ACC112 (cell line): Measurements from ENCODE around the gene GNB1.

Experiments
- H2AFZ ChIP-seq: fragments of 200-600 bp; sonication (generic); one replicate; pipeline ENCODE4 v1.6.0; 2017; ENCODE audit warnings: antibody characterized with exemption, low read length; ENCODE audit not compliant: unreplicated experiment
- H3K27ac ChIP-seq: fragments of 200-600 bp; sonication (generic); 2 replicates; pipeline ENCODE4 v1.5.1; 2014; ENCODE audit warnings: low read depth, mild to moderate bottlenecking, antibody characterized with exemption, low read length, moderate library complexity
- H3K27me3 ChIP-seq: fragments of 200-600 bp; sonication (generic); 2 replicates; pipeline ENCODE4 v1.6.1; 2014; ENCODE audit warnings: mild to moderate bottlenecking, antibody characterized with exemption, low read length, moderate library complexity, mixed read lengths; ENCODE audit not compliant: insufficient read depth
- H3K36me3 ChIP-seq: fragments of 200-600 bp; sonication (generic); 2 replicates; pipeline ENCODE4 v1.6.1; 2016; ENCODE audit warnings: mild to moderate bottlenecking, antibody characterized with exemption, low read length, moderate library complexity, mixed read lengths; ENCODE audit not compliant: insufficient read depth
- H3K4me1 ChIP-seq: fragments of 200-600 bp; sonication (generic); one replicate; pipeline ENCODE4 v1.6.1; 2016; ENCODE audit warnings: low read length, mixed read lengths; ENCODE audit not compliant: insufficient read depth, unreplicated experiment, control insufficient read depth
- H3K4me3 ChIP-seq: fragments of 200-600 bp; sonication (generic); 2 replicates; pipeline ENCODE4 v1.5.1; 2014; ENCODE audit warnings: mild to moderate bottlenecking, low read depth, low read length
- H3K79me2 ChIP-seq: fragments of 200-600 bp; sonication (generic); one replicate; pipeline ENCODE4 v1.6.0; 2016; ENCODE audit warnings: low read length; ENCODE audit not compliant: control insufficient read depth, unreplicated experiment, insufficient read depth

GNB1 gene

DNA sequence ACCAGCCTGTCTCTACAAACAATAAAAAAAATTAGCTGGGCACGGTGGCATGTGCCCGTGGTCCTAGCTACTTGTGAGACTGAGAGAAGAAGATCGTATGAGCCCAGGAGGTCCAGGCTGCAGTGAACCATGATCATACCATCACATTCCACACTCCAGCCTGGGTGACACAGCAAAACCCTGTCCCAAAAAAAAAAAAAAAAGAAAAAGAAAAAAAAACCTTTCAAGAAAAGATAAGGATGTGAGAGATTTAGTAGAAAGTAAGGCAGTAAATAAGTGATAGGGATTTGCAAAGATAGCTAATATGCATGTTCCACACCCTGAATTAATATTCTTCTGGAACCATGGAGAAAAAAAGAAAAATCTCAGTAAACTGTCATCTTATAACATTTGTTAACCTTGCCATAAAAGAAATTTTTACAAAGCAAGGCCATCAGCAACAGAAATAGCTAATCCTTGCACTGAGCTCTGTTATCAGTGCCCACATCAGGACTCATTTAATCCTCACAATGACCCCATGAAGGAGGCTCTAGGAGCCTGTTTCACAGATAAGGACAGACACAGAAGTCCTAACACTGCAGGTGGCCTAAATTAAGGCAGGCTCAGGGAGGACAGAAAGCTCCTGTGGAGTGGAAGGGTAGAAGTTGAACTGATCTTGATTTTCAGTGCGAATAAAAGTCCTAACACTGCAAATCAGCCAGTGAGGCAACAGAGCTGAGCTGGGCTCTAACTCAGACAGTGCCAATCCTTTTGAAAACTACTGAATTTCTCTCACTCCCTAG, 7.6 kb downstream of the GNB1 start:
- Histone ChIP-seq H3K36me3 (0 out of 2 replicates have a peak, but pooled peaks cover 5% of the 10 kb centered on the region), H2AFZ (no peak overlapping the region), H3K4me3 (no peak overlapping the region), H3K4me1 (peaks cover 26% of the 10 kb centered on the region), H3K27ac (peak overlapping the region; percentile 42), H3K27me3 (no peaks in the 10 kb centered on the region), H3K79me2 (peaks cover 98% of the 10 kb centered on the region)

DNA sequence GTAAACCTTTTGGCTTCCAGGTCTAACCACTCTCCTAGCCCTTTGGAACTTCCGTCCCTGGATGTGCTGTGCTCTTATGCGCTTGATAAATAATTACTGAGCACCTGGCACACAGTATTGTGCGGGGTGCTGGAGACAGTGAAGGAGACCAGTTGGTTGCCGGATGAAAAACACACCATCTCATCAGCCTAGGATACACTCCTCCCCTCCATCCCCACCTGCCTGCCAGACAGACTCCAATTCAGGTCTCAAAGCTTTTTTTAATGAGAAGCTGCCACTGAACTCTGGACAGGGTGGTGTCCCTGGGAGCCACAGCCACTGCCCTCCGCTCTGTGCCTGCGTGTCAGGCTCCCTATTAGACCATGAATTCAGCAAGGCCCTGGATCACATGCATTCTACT, 9.2 kb downstream of the GNB1 start:
- Histone ChIP-seq H3K36me3 (0 out of 2 replicates have a peak, but pooled peaks cover 5% of the 10 kb centered on the region), H3K79me2 (peaks cover 96% of the 10 kb centered on the region), H2AFZ (no peak overlapping the region), H3K4me1 (peaks cover 18% of the 10 kb centered on the region), H3K4me3 (no peak overlapping the region), H3K27me3 (no peaks in the 10 kb centered on the region), H3K27ac (no peak overlapping the region)

- Histone ChIP-seq H3K79me2 (peaks cover 96% of the 10 kb centered on the region), H3K36me3 (0 out of 2 replicates have a peak, but pooled peaks cover 8% of the 10 kb centered on the region), H3K27me3 (no peaks in the 10 kb centered on the region), H3K4me1 (peaks cover 13% of the 10 kb centered on the region), H3K4me3 (no peak overlapping the region), H3K27ac (no peak overlapping the region), H2AFZ (no peak overlapping the region)
Observed at GRCh38 chr1:1880617-1881312, 10.1 kb downstream of the GNB1 start.

DNA sequence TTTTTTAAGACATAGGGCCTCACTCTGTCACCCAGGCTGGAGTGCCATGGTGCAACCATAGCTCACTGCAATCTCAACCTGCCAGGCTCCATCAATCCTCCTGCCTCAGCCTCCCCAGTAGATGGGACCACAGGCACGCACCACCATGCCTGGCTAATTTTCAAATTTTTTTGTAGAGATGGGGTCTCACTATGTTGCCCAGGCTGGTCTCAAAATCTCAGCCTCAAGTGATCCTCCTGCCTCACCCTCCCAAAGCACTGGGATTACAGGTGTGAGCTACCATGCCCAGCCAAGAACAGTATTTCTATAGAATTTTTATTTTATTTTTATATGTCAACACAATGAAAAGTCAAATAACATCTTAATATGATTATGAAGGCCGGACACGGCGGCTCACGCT, 10.9 kb downstream of the GNB1 start:
- Histone ChIP-seq H3K27ac (no peak overlapping the region), H3K79me2 (peaks cover 96% of the 10 kb centered on the region), H3K4me1 (peaks cover 13% of the 10 kb centered on the region), H3K27me3 (no peaks in the 10 kb centered on the region), H3K36me3 (0 out of 2 replicates have a peak, but pooled peaks cover 10% of the 10 kb centered on the region), H2AFZ (no peak overlapping the region), H3K4me3 (no peak overlapping the region)

DNA sequence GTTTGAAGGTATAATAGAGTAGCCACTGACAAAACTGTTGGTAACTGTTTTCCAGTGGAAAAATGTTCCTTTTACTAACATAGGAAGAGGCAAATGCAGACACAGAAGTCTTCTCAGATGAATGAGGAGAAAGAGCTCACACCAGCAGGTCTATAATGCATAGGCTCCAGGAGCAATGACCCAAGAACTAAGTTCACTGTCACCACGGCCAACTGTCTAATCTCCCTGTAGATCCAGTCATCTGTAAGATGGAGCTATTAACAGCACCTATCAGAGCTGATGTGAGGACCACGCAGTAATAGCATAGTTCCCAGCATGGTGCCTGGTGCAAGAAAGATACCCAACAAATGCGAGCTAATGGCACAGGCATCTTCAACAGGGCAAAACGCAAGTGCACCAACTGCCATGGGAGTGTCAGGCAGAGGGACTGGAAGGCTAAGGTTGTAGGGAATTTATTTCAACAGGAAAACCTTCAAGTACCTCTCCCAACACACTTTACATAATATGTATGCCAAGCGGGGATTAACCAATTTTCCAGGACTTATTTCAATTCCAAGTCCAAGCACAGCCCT, 12.9 kb downstream of the GNB1 start:
- no peak overlapping the region for H3K4me3 ChIP-seq
- H3K27ac ChIP-seq, result no peak overlapping the region
- peaks cover 6% of the 10 kb centered on the region for H3K4me1 ChIP-seq
- H2AFZ ChIP-seq, result no peak overlapping the region
- 0 out of 2 replicates have a peak, but pooled peaks cover 10% of the 10 kb centered on the region for H3K36me3 ChIP-seq
- peaks cover 96% of the 10 kb centered on the region for H3K79me2 ChIP-seq
- no peaks in the 10 kb centered on the region for H3K27me3 ChIP-seq

- 0 out of 2 replicates have a peak, but pooled peaks cover 10% of the 10 kb centered on the region for H3K36me3 ChIP-seq
- peaks cover 6% of the 10 kb centered on the region for H3K4me1 ChIP-seq
- H3K27ac ChIP-seq, result no peak overlapping the region
- no peak overlapping the region for H3K4me3 ChIP-seq
- no peak overlapping the region for H2AFZ ChIP-seq
- H3K27me3 ChIP-seq, result no peaks in the 10 kb centered on the region
- peaks cover 96% of the 10 kb centered on the region for H3K79me2 ChIP-seq
Observed at GRCh38 chr1:1876335-1876930, 14.5 kb downstream of the GNB1 start.

DNA sequence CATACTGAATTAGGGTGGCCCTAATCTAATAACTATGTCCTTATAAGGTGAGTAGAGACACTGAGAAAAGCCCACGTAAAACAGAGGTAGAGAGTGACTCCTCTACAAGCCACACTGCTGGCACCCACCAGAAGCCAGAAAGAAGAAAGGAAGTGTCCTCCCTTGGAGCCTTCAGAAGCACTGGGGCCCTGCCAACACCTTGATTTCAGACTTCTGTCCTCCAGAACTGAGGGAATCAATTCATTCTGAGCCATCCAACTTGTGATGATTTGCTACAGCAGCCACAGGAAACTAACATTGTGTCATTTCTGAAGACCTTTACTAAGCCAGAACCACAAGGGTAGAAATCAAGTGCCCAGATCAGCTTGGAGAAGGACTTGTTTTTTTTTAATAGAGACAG, 15.0 kb downstream of the GNB1 start:
- 0 out of 2 replicates have a peak, but pooled peaks cover 10% of the 10 kb centered on the region for H3K36me3 ChIP-seq
- no peak overlapping the region for H3K27ac ChIP-seq
- no peak overlapping the region for H3K4me3 ChIP-seq

GRCh38 chr1:1874901-1875300, 16.0 kb downstream of the GNB1 start:
- peaks cover 9% of the 10 kb centered on the region for H3K4me1 ChIP-seq
- H3K27me3 ChIP-seq, result no peaks in the 10 kb centered on the region
- H2AFZ ChIP-seq, result no peak overlapping the region
- peaks cover 97% of the 10 kb centered on the region for H3K79me2 ChIP-seq
- H3K27ac ChIP-seq, result no peak overlapping the region
- H3K4me3 ChIP-seq, result no peak overlapping the region
- 0 out of 2 replicates have a peak, but pooled peaks cover 13% of the 10 kb centered on the region for H3K36me3 ChIP-seq

More for the DNA sequence above, 15.0 kb downstream of the GNB1 start:
- peaks cover 6% of the 10 kb centered on the region for H3K4me1 ChIP-seq
- no peaks in the 10 kb centered on the region for H3K27me3 ChIP-seq
- peaks cover 96% of the 10 kb centered on the region for H3K79me2 ChIP-seq
- no peak overlapping the region for H2AFZ ChIP-seq

DNA sequence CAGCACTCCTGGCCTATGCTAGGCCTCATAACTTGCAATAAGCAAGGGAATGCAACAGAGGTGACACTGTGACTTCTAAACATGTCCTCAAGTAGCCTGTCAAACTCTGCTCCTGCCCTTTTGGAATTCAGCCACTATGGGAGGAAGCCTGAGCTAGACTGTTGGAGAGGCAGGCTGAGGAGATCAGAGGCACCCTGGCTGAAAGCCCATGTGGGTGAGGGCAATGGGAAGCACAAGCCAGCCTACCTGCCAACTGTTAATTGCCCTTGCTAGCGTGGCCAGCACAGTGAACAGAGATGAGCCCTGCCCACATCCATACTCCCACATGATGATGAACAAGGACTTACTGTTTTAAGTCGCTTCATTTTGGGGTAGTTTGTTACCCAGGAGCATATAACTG, 17.7 kb downstream of the GNB1 start:
- Histone ChIP-seq H2AFZ (no peak overlapping the region), H3K27me3 (no peaks in the 10 kb centered on the region), H3K4me1 (peaks cover 15% of the 10 kb centered on the region), H3K36me3 (0 out of 2 replicates have a peak, but pooled peaks cover 8% of the 10 kb centered on the region), H3K79me2 (peaks cover 95% of the 10 kb centered on the region), H3K27ac (no peak overlapping the region), H3K4me3 (no peak overlapping the region)

GRCh38 chr1:1872329-1872994, 18.4 kb downstream of the GNB1 start:
- H3K4me1 ChIP-seq, result peaks cover 9% of the 10 kb centered on the region

More at GRCh38 chr1:1872329-1872994, 18.4 kb downstream of the GNB1 start:
- Histone ChIP-seq H3K4me3 (no peak overlapping the region), H2AFZ (no peak overlapping the region), H3K27ac (no peak overlapping the region), H3K79me2 (peaks cover 95% of the 10 kb centered on the region), H3K36me3 (0 out of 2 replicates have a peak, but pooled peaks cover 11% of the 10 kb centered on the region), H3K27me3 (no peaks in the 10 kb centered on the region)
